Endothelial cell of umbilical vein (primary cell): Measurements from ENCODE around the gene UTP18. TPM values are rescaled to one million over a fixed set of nuclear protein-coding genes. Genes with fewer than 3 reads are reported as not detected.

Source experiments
- BruUV-seq: library from RNA; stranded (reverse); fragments of 400-500 nt; replicated peaks from 2 replicates; lab custom pipeline; 2021; lab: Mats Ljungman, UMichigan
- CTCF ChIA-PET: fragments of 300-600, 350-600 bp; sonication (Branson Sonifier 250); formaldehyde crosslinking; loops from one replicate; lab custom pipeline; 2021; ENCODE audit warnings: antibody characterized with exemption, inconsistent platforms; lab: Charles Lee
- POLR2A ChIA-PET: fragments of 300-600, 350-600 bp; sonication (Branson Sonifier 250); formaldehyde crosslinking; loops from one replicate; lab custom pipeline; 2021; ENCODE audit warnings: antibody characterized with exemption, inconsistent platforms; lab: Charles Lee
- DNase-seq: peaks from one replicate; pipeline ENCODE4 v3.0.0-alpha.2; 2011; ENCODE audit warnings: low read depth, low spot score
- FAIRE-seq: peaks from 2 replicates; lab custom pipeline; 2011; peaks lifted over from hg19 to GRCh38; lab: Jason Lieb, UNC
- H2AFZ ChIP-seq: 2 replicates; pipeline ENCODE4 v1.6.0; 2012; ENCODE audit warnings: low read depth, low read length, control low read depth, inconsistent platforms
- H3K27ac ChIP-seq: 2 replicates; pipeline ENCODE4 v1.5.1; 2011; ENCODE audit warnings: low read depth, mild to moderate bottlenecking, control low read depth, low read length, moderate library complexity; ENCODE audit not compliant: insufficient read depth
- H3K27me3 ChIP-seq, 2 experiments: 2 replicates each; pipeline versions ENCODE4 v1.6.0 to v1.6.1; 2011; ENCODE audit warnings: low read length in 2 of 2, mixed read lengths in 1 of 2; ENCODE audit not compliant: control insufficient read depth in 2 of 2, insufficient read depth in 2 of 2
- H3K36me3 ChIP-seq, 2 experiments: 2 replicates in 1 of 2; 3 replicates in 1 of 2; pipeline ENCODE4 v1.5.1; 2011; ENCODE audit warnings: low read length in 2 of 2, mild to moderate bottlenecking in 1 of 2, moderate library complexity in 1 of 2; ENCODE audit not compliant: control insufficient read depth in 2 of 2, insufficient read depth in 2 of 2; ENCODE audit errors: extremely low read depth in 1 of 2
- H3K4me1 ChIP-seq: 3 replicates; pipeline ENCODE4 v1.5.1; 2011; ENCODE audit warnings: mild to moderate bottlenecking, low read length; ENCODE audit not compliant: control insufficient read depth, insufficient read depth; ENCODE audit errors: extremely low read depth
- H3K4me2 ChIP-seq: 2 replicates; pipeline ENCODE4 v1.6.1; 2011; ENCODE audit warnings: low read length, control low read depth, mixed read lengths; ENCODE audit not compliant: insufficient read depth
- H3K4me3 ChIP-seq, 3 experiments: fragments of 200-600 bp in 1 of 3; sonication (generic), shearing (Covaris generic) in 1 of 3; replicated peaks in 1 of 3; 2 replicates each; pipeline ENCODE4 v1.5.1; 2011 to 2016; ENCODE audit warnings: control low read depth in 3 of 3, low read length in 3 of 3, mild to moderate bottlenecking in 2 of 3, inconsistent platforms in 1 of 3, low read depth in 1 of 3, moderate library complexity in 1 of 3; ENCODE audit not compliant: insufficient read depth in 1 of 3
- H3K79me2 ChIP-seq: 2 replicates; pipeline ENCODE4 v1.6.0; 2012; ENCODE audit warnings: low read length, inconsistent platforms; ENCODE audit not compliant: control insufficient read depth, insufficient read depth
- H3K9ac ChIP-seq: replicated peaks from 2 replicates; pipeline ENCODE3; 2011; ENCODE audit warnings: low read length, control low read depth; ENCODE audit not compliant: insufficient read depth; ENCODE audit errors: extremely low read depth
- H3K9me1 ChIP-seq: replicated peaks from 3 replicates; pipeline ENCODE4 v1.6.0; 2011; ENCODE audit warnings: mild to moderate bottlenecking, low read length; ENCODE audit not compliant: control insufficient read depth, insufficient read depth; ENCODE audit errors: extremely low read depth
- H3K9me3 ChIP-seq: replicated peaks from 2 replicates; pipeline ENCODE4 v1.5.1; 2012; ENCODE audit warnings: low read length, inconsistent platforms; ENCODE audit not compliant: control insufficient read depth, insufficient read depth
- H4K20me1 ChIP-seq: replicated peaks from 2 replicates; pipeline ENCODE3; 2011; ENCODE audit warnings: mild to moderate bottlenecking, low read length; ENCODE audit not compliant: control insufficient read depth, insufficient read depth; ENCODE audit errors: extremely low read depth
- EZH2 ChIP-seq: IDR thresholded peaks from 2 replicates; pipeline ENCODE4 v1.6.1; 2012; ENCODE audit warnings: borderline replicate concordance, low read depth, mild to moderate bottlenecking, moderate library complexity, low read length, inconsistent platforms; ENCODE audit not compliant: severe bottlenecking
- FOS ChIP-seq: IDR thresholded peaks from 2 replicates; pipeline ENCODE4 v1.6.1; 2011; ENCODE audit warnings: mild to moderate bottlenecking, low read length, moderate library complexity, borderline replicate concordance; ENCODE audit not compliant: insufficient read depth
- GATA2 ChIP-seq: IDR thresholded peaks from 2 replicates; pipeline ENCODE4 v1.7.0; 2011; ENCODE audit warnings: low read depth, mild to moderate bottlenecking, moderate library complexity, mixed read lengths, low read length; ENCODE audit not compliant: insufficient read length, insufficient read depth
- JUN ChIP-seq: IDR thresholded peaks from 2 replicates; pipeline ENCODE4 v1.6.1; 2011; ENCODE audit warnings: borderline replicate concordance, low read depth; ENCODE audit not compliant: insufficient read length, insufficient read depth
- MYC ChIP-seq: IDR thresholded peaks from one replicate; pipeline ENCODE4 v1.6.1; 2011; ENCODE audit warnings: mild to moderate bottlenecking, low read depth, low read length
- POLR2A ChIP-seq: IDR thresholded peaks from 2 replicates; pipeline ENCODE4 v1.6.1; 2012; ENCODE audit warnings: low read depth, mild to moderate bottlenecking, control low read depth, low read length
- POLR2AphosphoS5 ChIP-seq: IDR thresholded peaks from 2 replicates; pipeline ENCODE4 v1.6.1; 2012; ENCODE audit warnings: low read depth, mild to moderate bottlenecking, control low read depth, low read length, moderate library complexity; ENCODE audit not compliant: insufficient read depth
- dilution Hi-C: fragments of 300-500 bp; cut with MboI; formaldehyde crosslinking; loops from one replicate; pipeline ENCODE4 v1.15.0; 2019; ENCODE audit warnings: low sequenced_read_pairs; ENCODE audit not compliant: extremely low pct_ligation_motif_present
- intact Hi-C: fragments of 100-400 bp; cut with micrococcal nuclease; formaldehyde crosslinking; loops from one replicate; pipeline ENCODE4 v1.10.0; 2022
- polyA plus RNA-seq, 4 experiments: library from polyadenylated mRNA; depleted of rRNA in 3 of 4; stranded (reverse) in 3 of 4; unstranded in 1 of 4; fragments of >200 nt; gene quantifications; 2 replicates each; pipeline versions ENCODE4 v1.2.1 to v1.2.3, GENCODE V29; 2011 to 2012; ENCODE audit warnings: missing spikeins in 1 of 4
- total RNA-seq: library from RNA; stranded (reverse); gene quantifications from 2 replicates; pipeline ENCODE4 v1.2.3, GENCODE V29; 2021
- TF ChIP-seq, protein P1 (sequence below), 2 donors: IDR thresholded peaks; 1 replicate in 1 of 2; 2 replicates in 1 of 2; pipeline ENCODE4 v1.5.1; 2011; ENCODE audit warnings: low read length in 2 of 2, mild to moderate bottlenecking in 2 of 2, moderate library complexity in 2 of 2, control low read depth in 1 of 2, inconsistent platforms in 1 of 2, low read depth in 1 of 2; ENCODE audit not compliant: insufficient read depth in 1 of 2; ENCODE audit errors: extremely low read depth in 1 of 2

The UTP18 gene
- total and polyA plus RNA-seq, 2 donors (not counting 3 experiments of a cell fraction or from before 2014, with no cell fraction given), result 9.1 to 29.3 TPM

DNA sequence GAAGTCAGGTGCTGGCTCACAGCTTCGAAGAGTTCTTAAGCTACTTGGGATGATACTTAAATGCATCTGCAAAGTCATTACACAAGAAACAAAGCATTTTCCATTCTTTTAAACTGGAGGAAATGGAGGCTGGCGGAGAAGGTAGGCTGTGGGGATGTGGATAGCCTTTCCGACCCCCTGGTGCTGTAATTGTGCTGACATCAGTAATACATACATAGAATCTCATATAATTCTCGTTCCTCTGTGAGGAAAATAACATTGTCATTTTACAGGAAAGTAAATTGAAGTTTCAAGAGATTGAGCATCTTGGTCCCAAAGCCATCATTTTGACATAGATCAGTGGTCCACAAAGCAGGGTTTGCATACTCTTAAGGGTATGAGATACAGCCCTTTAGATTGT, 39.5 kb downstream of the UTP18 start:
- no peaks in the 10 kb centered on the region for H3K9me3 ChIP-seq
- ChIA-PET POLR2A (no interaction called here), CTCF (interaction anchor here (1.0 to 3.3 kb wide), 5 partner anchors 20 to 237 kb away, joined by 3 to 49 read pairs (median 3); no protein-coding TSS in a partner anchor)
- H3K4me2 ChIP-seq, result no peak overlapping the region
- BruUV-seq, result no TSS peak
- dilution Hi-C loops, result no loop called here
- no peak overlapping the region for H3K27ac ChIP-seq
- no peaks in the 10 kb centered on the region for H4K20me1 ChIP-seq
- H3K9me1 ChIP-seq, result no peaks in the 10 kb centered on the region
- H3K4me1 ChIP-seq, result no peaks in the 10 kb centered on the region
- TF ChIP-seq POLR2AphosphoS5 (no peak), GATA2 (no peak), FOS (no peak), EZH2 (no peak), MYC (no peak), POLR2A (no peak), JUN (no peak)
- TF ChIP-seq, protein P1, sequence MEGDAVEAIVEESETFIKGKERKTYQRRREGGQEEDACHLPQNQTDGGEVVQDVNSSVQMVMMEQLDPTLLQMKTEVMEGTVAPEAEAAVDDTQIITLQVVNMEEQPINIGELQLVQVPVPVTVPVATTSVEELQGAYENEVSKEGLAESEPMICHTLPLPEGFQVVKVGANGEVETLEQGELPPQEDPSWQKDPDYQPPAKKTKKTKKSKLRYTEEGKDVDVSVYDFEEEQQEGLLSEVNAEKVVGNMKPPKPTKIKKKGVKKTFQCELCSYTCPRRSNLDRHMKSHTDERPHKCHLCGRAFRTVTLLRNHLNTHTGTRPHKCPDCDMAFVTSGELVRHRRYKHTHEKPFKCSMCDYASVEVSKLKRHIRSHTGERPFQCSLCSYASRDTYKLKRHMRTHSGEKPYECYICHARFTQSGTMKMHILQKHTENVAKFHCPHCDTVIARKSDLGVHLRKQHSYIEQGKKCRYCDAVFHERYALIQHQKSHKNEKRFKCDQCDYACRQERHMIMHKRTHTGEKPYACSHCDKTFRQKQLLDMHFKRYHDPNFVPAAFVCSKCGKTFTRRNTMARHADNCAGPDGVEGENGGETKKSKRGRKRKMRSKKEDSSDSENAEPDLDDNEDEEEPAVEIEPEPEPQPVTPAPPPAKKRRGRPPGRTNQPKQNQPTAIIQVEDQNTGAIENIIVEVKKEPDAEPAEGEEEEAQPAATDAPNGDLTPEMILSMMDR (IDR thresholded peaks at IDR 0.05; ENCODE audit: extremely low read depth in 1 of 2, insufficient read depth in 1 of 2, low read depth in 1 of 2, low read length in 2 of 2), result no peak
- peaks cover 3 to 4% of the 10 kb centered on the region in 2 experiments for H3K36me3 ChIP-seq
- FAIRE-seq (no peak), DNase-seq (no peak)
- H3K4me3 ChIP-seq, result no peak overlapping the region
- no peaks in the 10 kb centered on the region for H3K27me3 ChIP-seq
- intact Hi-C loops, result loop anchor here (1.0 to 2.0 kb wide), 2 partner anchors 236 to 807 kb away; no protein-coding TSS in a partner anchor
- H3K79me2 ChIP-seq, result no peaks in the 10 kb centered on the region
- H2AFZ ChIP-seq, result no peak overlapping the region
- no peak overlapping the region for H3K9ac ChIP-seq
